ENCODE results near the gene AFF3. TPM values are rescaled to one million over a fixed set of nuclear protein-coding genes. Genes with fewer than 3 reads are reported as not detected.

The AFF3 gene
- total RNA-seq, 2 experiments from 2014 or later: 3.1 to 3.5 TPM

GRCh38 chr2:99824758-99825157 lies 317.6 kb downstream of the AFF3 start:
- no peaks in the 10 kb centered on the region for H3K27me3 Mint-ChIP-seq
- TF ChIP-seq, protein P1, sequence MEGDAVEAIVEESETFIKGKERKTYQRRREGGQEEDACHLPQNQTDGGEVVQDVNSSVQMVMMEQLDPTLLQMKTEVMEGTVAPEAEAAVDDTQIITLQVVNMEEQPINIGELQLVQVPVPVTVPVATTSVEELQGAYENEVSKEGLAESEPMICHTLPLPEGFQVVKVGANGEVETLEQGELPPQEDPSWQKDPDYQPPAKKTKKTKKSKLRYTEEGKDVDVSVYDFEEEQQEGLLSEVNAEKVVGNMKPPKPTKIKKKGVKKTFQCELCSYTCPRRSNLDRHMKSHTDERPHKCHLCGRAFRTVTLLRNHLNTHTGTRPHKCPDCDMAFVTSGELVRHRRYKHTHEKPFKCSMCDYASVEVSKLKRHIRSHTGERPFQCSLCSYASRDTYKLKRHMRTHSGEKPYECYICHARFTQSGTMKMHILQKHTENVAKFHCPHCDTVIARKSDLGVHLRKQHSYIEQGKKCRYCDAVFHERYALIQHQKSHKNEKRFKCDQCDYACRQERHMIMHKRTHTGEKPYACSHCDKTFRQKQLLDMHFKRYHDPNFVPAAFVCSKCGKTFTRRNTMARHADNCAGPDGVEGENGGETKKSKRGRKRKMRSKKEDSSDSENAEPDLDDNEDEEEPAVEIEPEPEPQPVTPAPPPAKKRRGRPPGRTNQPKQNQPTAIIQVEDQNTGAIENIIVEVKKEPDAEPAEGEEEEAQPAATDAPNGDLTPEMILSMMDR (IDR thresholded peaks at IDR 0.05): no peak
- ChIA-PET CTCF (no interaction called here), POLR2A (no interaction called here)
- DNase-seq (no peak), ATAC-seq (no peak)
- no peaks in the 10 kb centered on the region for H3K9me3 Mint-ChIP-seq
- H3K4me1 Mint-ChIP-seq (ENCODE audit: low read depth): peaks cover 7% of the 10 kb centered on the region
- intact Hi-C loops (cut with micrococcal nuclease): no loop called here
- no peak overlapping the region for H3K4me3 Mint-ChIP-seq
- no peaks in the 10 kb centered on the region for H3K36me3 Mint-ChIP-seq (ENCODE audit: low read depth)
- no peak overlapping the region for H3K27ac Mint-ChIP-seq

DNA sequence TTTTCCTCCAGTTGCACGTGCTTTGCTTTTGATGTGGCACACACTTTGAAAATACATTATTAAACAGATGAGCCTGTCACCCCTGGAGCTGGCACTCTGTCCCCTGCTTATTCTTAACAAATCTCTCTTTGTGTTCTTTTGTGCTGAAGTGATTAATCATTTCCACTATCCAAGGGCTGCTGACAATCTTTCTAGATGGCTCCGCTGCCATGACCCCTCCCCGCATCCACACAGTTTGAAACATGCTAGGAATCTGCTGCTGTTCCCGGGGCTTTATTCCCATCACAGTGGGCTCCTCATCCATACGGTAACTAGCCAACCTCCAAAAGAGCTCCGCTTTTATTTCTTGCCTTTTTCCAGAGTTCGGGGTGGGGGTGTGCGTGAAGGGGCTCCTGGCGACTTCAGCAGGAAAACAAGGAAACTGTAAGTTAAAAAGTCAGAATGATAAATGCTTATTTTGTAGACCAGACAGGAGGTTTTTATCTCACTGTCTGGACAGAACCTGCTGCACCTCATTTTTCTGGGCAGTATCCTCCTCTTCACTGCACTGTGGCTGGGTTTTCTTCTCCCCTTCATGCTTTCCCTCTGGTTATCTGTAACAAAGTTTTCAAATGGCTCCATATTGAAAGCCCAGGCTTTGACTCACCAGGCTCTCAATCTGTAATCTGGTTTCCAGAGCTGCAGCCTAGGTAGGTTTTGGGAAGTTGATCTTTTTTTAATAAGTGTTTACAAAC lies 319.7 kb downstream of the AFF3 start:
- Mint-ChIP-seq H3K4me3 (no peak overlapping the region), H3K27me3 (no peaks in the 10 kb centered on the region), H3K4me1 (ENCODE audit: low read depth) (peaks cover 7% of the 10 kb centered on the region), H3K36me3 (ENCODE audit: low read depth) (no peaks in the 10 kb centered on the region), H3K27ac (no peak overlapping the region), H3K9me3 (no peaks in the 10 kb centered on the region)
- TF ChIP-seq, protein P1 (IDR thresholded peaks at IDR 0.05): no peak
- DNase-seq (no peak), ATAC-seq (no peak)
- ChIA-PET CTCF (no interaction called here), POLR2A (no interaction called here)
- intact Hi-C loops (cut with micrococcal nuclease): no loop called here

- no peak for DNase-seq
- Mint-ChIP-seq H3K4me3 (no peak overlapping the region), H3K4me1 (ENCODE audit: low read depth) (peaks cover 3% of the 10 kb centered on the region), H3K36me3 (ENCODE audit: low read depth) (no peaks in the 10 kb centered on the region), H3K9me3 (no peaks in the 10 kb centered on the region), H3K27ac (no peak overlapping the region), H3K27me3 (no peaks in the 10 kb centered on the region)
- TF ChIP-seq, protein P1 (IDR thresholded peaks at IDR 0.05): no peak
- intact Hi-C loops (cut with micrococcal nuclease): no loop called here
- POLR2A ChIA-PET: no interaction called here
- CTCF ChIA-PET: no interaction called here
- ATAC-seq: no peak
Measured at GRCh38 chr2:99821984-99822383, 320.4 kb downstream of the AFF3 start.

GRCh38 chr2:99821572-99821971 lies 320.8 kb downstream of the AFF3 start:
- no peak overlapping the region for H3K27ac Mint-ChIP-seq
- ChIA-PET POLR2A (no interaction called here), CTCF (no interaction called here)
- H3K27me3 Mint-ChIP-seq: no peaks in the 10 kb centered on the region
- no peak for ATAC-seq
- TF ChIP-seq, protein P1 (IDR thresholded peaks at IDR 0.05): no peak
- H3K36me3 Mint-ChIP-seq (ENCODE audit: low read depth): no peaks in the 10 kb centered on the region
- H3K4me3 Mint-ChIP-seq: no peak overlapping the region
- no peak for DNase-seq
- intact Hi-C loops (cut with micrococcal nuclease): no loop called here
- H3K4me1 Mint-ChIP-seq (ENCODE audit: low read depth): no peaks in the 10 kb centered on the region
- H3K9me3 Mint-ChIP-seq: no peaks in the 10 kb centered on the region

DNA sequence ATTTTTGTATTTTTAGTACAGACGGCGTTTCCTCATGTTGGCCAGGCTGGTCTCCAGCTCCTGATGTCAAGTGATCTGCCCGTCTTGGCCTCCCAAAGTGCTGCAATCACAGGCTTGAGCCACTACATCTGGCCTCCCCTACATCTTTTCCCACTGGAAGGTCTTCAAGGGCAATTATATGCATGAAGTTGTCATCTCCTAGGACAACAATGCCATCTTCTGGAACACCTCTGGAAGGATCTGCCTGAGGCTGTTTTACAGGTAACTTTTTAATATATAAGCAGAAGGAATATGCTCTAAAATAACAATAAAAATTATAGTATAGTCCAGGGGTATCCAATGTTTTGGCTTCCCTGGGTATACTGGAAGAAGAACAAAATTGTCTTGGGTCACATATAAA lies 321.4 kb downstream of the AFF3 start:
- TF ChIP-seq, protein P1 (IDR thresholded peaks at IDR 0.05): no peak
- intact Hi-C loops (cut with micrococcal nuclease): no loop called here
- Mint-ChIP-seq H3K27ac (no peak overlapping the region), H3K4me3 (no peak overlapping the region), H3K36me3 (ENCODE audit: low read depth) (no peaks in the 10 kb centered on the region), H3K9me3 (no peaks in the 10 kb centered on the region), H3K27me3 (no peaks in the 10 kb centered on the region), H3K4me1 (ENCODE audit: low read depth) (no peaks in the 10 kb centered on the region)
- ATAC-seq (no peak), DNase-seq (no peak)
- POLR2A ChIA-PET: no interaction called here
- CTCF ChIA-PET: interaction anchor here (2.7 kb wide), 1 partner anchor 424 kb away, joined by 14 read pairs; no protein-coding TSS in a partner anchor

Measured in activated CD8-positive, alpha-beta T cell treated with anti-CD3 and anti-CD28 coated beads for 36 hours (primary cell).